Measurements from ENCODE around the gene TRIM67.

GRCh38 chr1:231240531-231240882 lies 78.6 kb downstream of the TRIM67 start:
- TF ChIP-seq CTCF (IDR thresholded peaks at IDR 0.05) (no peak), POLR2A (IDR thresholded peaks at IDR 0.05) (no peak)
